HepG2 (cell line): ENCODE data around the gene CGREF1. TPM values are rescaled to one million over a fixed set of nuclear protein-coding genes. Genes with fewer than 3 reads are reported as not detected.

Experiments used
- GATAD2A ChIP-seq: IDR thresholded peaks from 2 replicates; pipeline ENCODE4 v1.6.1; 2016
- HOMEZ ChIP-seq: IDR thresholded peaks from 2 replicates; pipeline ENCODE4 v1.6.1; 2016; ENCODE audit warnings: low read depth
- PHB2 ChIP-seq: fragments of 450-650 bp; IDR thresholded peaks from 2 replicates; pipeline ENCODE4 v1.6.1; 2018; ENCODE audit not compliant: partially characterized antibody
- SKI ChIP-seq: fragments of 450-650 bp; IDR thresholded peaks from one replicate; pipeline ENCODE4 v1.6.1; 2018; ENCODE audit warnings: mild to moderate bottlenecking; ENCODE audit not compliant: partially characterized antibody
- SKIL ChIP-seq: sonication (generic); formaldehyde crosslinking; IDR thresholded peaks from 2 replicates; pipeline ENCODE4 v1.8.0; 2022; ENCODE audit warnings: missing genetic modification reagents, mild to moderate bottlenecking, moderate library complexity, borderline replicate concordance
- ZFP36L1 ChIP-seq: sonication (generic); formaldehyde crosslinking; IDR thresholded peaks from 2 replicates; pipeline ENCODE4 v1.8.0; 2022; ENCODE audit warnings: mild to moderate bottlenecking, missing genetic modification reagents, moderate library complexity
- ZNF451 ChIP-seq: sonication (generic); formaldehyde crosslinking; IDR thresholded peaks from 2 replicates; pipeline ENCODE4 v1.5.0; 2020; ENCODE audit warnings: mild to moderate bottlenecking, missing genetic modification reagents
- ZNF687 ChIP-seq: sonication (generic); formaldehyde crosslinking; IDR thresholded peaks from 2 replicates; pipeline ENCODE4 v1.5.1; 2020; ENCODE audit warnings: mild to moderate bottlenecking, missing genetic modification reagents, moderate library complexity
- ZSCAN12 ChIP-seq: sonication (generic); formaldehyde crosslinking; IDR thresholded peaks from 2 replicates; pipeline ENCODE4 v1.9.0; 2021; ENCODE audit warnings: mild to moderate bottlenecking, missing genetic modification reagents
- polyA plus RNA-seq, 8 experiments: library from polyadenylated mRNA; depleted of rRNA in 3 of 8; stranded (reverse) in 7 of 8; unstranded in 1 of 8; fragments of >200 nt; fragmentation: Illumina TruSeq in 4 of 8; extraction: Trizol in 4 of 8; gene quantifications; 2 replicates each; pipeline versions ENCODE4 v1.2.1 to v1.2.3, GENCODE V29; 2011 to 2016; ENCODE audit warnings: low read depth in 4 of 8, missing spikeins in 1 of 8, mixed read lengths in 1 of 8; ENCODE audit not compliant: insufficient read depth in 1 of 8
- total RNA-seq, 5 experiments: library from RNA; depleted of rRNA; stranded (reverse); fragments of >200 nt; fragmentation: Illumina TruSeq; extraction: Trizol; gene quantifications; 2 replicates each; pipeline ENCODE4 v1.2.3, GENCODE V29; 2016; ENCODE audit warnings: low read depth in 1 of 5
- TF ChIP-seq, protein P1 (sequence below): sonication (generic); formaldehyde crosslinking; IDR thresholded peaks from 2 replicates; pipeline ENCODE4 v1.5.0; 2020; ENCODE audit warnings: mild to moderate bottlenecking, missing genetic modification reagents

Gene CGREF1
- total and polyA plus RNA-seq, 2 of the 13 experiments (the other 11 are each of a cell fraction or from before 2014, with no cell fraction given), result 13.9 to 23.4 TPM

DNA sequence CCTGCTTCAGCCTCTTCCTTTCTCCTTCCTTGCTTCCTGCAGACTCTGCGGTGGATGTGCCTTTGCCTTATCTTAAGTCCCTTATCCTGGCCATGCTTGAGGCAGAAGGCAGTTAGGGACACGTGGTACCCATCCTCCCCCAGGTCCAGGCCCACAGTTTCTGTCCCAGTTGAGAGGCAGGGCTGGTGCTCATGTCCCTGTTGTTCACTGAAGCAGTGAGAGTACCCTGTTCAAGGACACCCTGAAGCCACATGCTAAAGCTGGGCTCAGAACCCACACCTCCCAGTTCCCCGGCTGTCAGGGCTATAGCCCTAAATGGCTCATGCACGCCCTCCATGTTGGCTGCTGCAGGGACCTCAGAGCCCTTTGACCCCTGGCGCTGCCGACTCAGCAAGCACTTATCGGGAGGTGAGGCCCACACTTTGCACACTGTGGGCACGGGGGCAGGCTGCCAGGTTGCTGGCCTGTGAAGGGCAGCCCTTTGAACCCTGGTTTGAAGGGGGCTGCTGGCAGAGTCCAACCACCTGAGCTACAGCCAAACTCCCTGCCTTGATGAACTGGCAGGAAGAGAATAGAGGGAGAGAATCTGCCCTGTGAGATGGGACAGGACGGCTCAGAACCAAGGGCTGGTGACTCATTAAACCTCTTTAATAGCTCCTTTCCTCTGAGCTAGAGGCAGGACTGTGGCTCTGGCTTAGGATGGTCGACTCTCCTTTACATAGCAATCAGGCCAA, 26.1 kb downstream of the CGREF1 start (continued):
- peak; percentile 68; the same call in 1 of the 2 replicates for TF ChIP-seq SKIL
- no peak for TF ChIP-seq ZSCAN12 (CRISPR knock-in tag)
- no peak for TF ChIP-seq PHB2
- peak; percentile 31; the same call in 1 of the 2 replicates for TF ChIP-seq ZFP36L1
- TF ChIP-seq ZNF451 (CRISPR knock-in tag), result peak; percentile 86; the same call in 1 of the 2 replicates
- TF ChIP-seq GATAD2A (CRISPR knock-in tag), result peak; percentile 99
- peak; percentile 69; the same call in 1 of the 2 replicates for TF ChIP-seq HOMEZ (CRISPR knock-in tag)
- peak; percentile 70 for TF ChIP-seq SKI
- peak; percentile 99 for TF ChIP-seq ZNF687 (CRISPR knock-in tag)
- TF ChIP-seq, protein P1, sequence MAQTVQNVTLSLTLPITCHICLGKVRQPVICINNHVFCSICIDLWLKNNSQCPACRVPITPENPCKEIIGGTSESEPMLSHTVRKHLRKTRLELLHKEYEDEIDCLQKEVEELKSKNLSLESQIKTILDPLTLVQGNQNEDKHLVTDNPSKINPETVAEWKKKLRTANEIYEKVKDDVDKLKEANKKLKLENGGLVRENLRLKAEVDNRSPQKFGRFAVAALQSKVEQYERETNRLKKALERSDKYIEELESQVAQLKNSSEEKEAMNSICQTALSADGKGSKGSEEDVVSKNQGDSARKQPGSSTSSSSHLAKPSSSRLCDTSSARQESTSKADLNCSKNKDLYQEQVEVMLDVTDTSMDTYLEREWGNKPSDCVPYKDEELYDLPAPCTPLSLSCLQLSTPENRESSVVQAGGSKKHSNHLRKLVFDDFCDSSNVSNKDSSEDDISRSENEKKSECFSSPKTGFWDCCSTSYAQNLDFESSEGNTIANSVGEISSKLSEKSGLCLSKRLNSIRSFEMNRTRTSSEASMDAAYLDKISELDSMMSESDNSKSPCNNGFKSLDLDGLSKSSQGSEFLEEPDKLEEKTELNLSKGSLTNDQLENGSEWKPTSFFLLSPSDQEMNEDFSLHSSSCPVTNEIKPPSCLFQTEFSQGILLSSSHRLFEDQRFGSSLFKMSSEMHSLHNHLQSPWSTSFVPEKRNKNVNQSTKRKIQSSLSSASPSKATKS, result no peak
